ENCODE results near the gene PRSS21. TPM values are rescaled to one million over a fixed set of nuclear protein-coding genes. Genes with fewer than 3 reads are reported as not detected.

Gene PRSS21
- total RNA-seq, 2 experiments from 2014 or later = not detected

GRCh38 chr16:2855536-2855935 lies 38.5 kb downstream of the PRSS21 start:
- Mint-ChIP-seq H3K36me3 (ENCODE audit: low read depth) (no peaks in the 10 kb centered on the region), H3K27me3 (peaks cover 19% of the 10 kb centered on the region), H3K27ac (no peak overlapping the region), H3K4me3 (no peak overlapping the region), H3K9me3 (peaks cover 3% of the 10 kb centered on the region), H3K4me1 (ENCODE audit: low read depth) (peaks cover 5% of the 10 kb centered on the region)
- TF ChIP-seq CTCF (IDR thresholded peaks at IDR 0.05) = no peak
- Histone ChIP-seq H3K4me1 (ENCODE audit: insufficient read depth, low read length) (peaks cover 25% of the 10 kb centered on the region), H3K9me3 (ENCODE audit: control insufficient read depth in 1 of 2, insufficient read depth in 1 of 2, low read length in 2 of 2) (peaks cover 7 to 34% of the 10 kb centered on the region in 2 experiments), H3K27ac (ENCODE audit: low read depth in 1 of 2, low read length in 2 of 2) (no peak overlapping the region), H3K36me3 (ENCODE audit: insufficient read depth, low read length) (no peaks in the 10 kb centered on the region), H3K4me3 (ENCODE audit: low read length) (no peak overlapping the region), H3K27me3 (ENCODE audit: control insufficient read depth in 1 of 2, insufficient read depth in 2 of 2, low read length in 2 of 2) (peaks cover 6 to 7% of the 10 kb centered on the region in 2 experiments)
- DNase-seq = no peak
- CTCF ChIA-PET = interaction anchor here (3.0 kb wide), 1 partner anchor 13 kb away, joined by 14 read pairs; no protein-coding TSS in a partner anchor
- intact Hi-C loops (cut with DNase I, micrococcal nuclease) = no loop called here
- ATAC-seq (ENCODE audit: poor library complexity) = no peak
- POLR2A ChIA-PET = no interaction called here

GRCh38 chr16:2856061-2856670 lies 39.1 kb downstream of the PRSS21 start:
- intact Hi-C loops (cut with DNase I, micrococcal nuclease) = no loop called here
- ChIA-PET CTCF (no interaction called here), POLR2A (no interaction called here)
- ATAC-seq (ENCODE audit: poor library complexity) = peak; percentile 45
- Mint-ChIP-seq H3K36me3 (ENCODE audit: low read depth) (no peaks in the 10 kb centered on the region), H3K27ac (no peak overlapping the region), H3K27me3 (peaks cover 22% of the 10 kb centered on the region), H3K9me3 (peaks cover 3% of the 10 kb centered on the region), H3K4me3 (no peak overlapping the region), H3K4me1 (ENCODE audit: low read depth) (peaks cover 5% of the 10 kb centered on the region)
- TF ChIP-seq CTCF (IDR thresholded peaks at IDR 0.05) = no peak
- DNase-seq = peak in 4 of 14 experiments; percentile 22 to 59 (median 42)
- no peaks in the 10 kb centered on the region for H3K36me3 ChIP-seq (ENCODE audit: insufficient read depth, low read length)
- no peak overlapping the region for H3K27ac ChIP-seq (ENCODE audit: low read depth in 1 of 2, low read length in 2 of 2)
- H3K27me3 ChIP-seq (ENCODE audit: control insufficient read depth in 1 of 2, insufficient read depth in 2 of 2, low read length in 2 of 2) = peaks cover 6 to 7% of the 10 kb centered on the region in 2 experiments
- H3K4me3 ChIP-seq (ENCODE audit: low read length) = no peak overlapping the region
- H3K9me3 ChIP-seq (ENCODE audit: control insufficient read depth in 1 of 2, insufficient read depth in 1 of 2, low read length in 2 of 2) = peaks cover 7 to 41% of the 10 kb centered on the region in 2 experiments
- peaks cover 25% of the 10 kb centered on the region for H3K4me1 ChIP-seq (ENCODE audit: insufficient read depth, low read length)

- H3K27me3 ChIP-seq (ENCODE audit: control insufficient read depth in 1 of 2, insufficient read depth in 2 of 2, low read length in 2 of 2) = peaks cover 6 to 7% of the 10 kb centered on the region in 2 experiments
- intact Hi-C loops (cut with DNase I, micrococcal nuclease) = no loop called here
- no peak overlapping the region for H3K27ac ChIP-seq (ENCODE audit: low read depth in 1 of 2, low read length in 2 of 2)
- peaks cover 27% of the 10 kb centered on the region for H3K27me3 Mint-ChIP-seq
- H3K4me1 ChIP-seq (ENCODE audit: insufficient read depth, low read length) = peaks cover 25% of the 10 kb centered on the region
- peaks cover 7 to 41% of the 10 kb centered on the region in 2 experiments for H3K9me3 ChIP-seq (ENCODE audit: control insufficient read depth in 1 of 2, insufficient read depth in 1 of 2, low read length in 2 of 2)
- ATAC-seq (ENCODE audit: poor library complexity) (no peak), DNase-seq (no peak)
- TF ChIP-seq CTCF (IDR thresholded peaks at IDR 0.05) = no peak
- no peak overlapping the region for H3K27ac Mint-ChIP-seq
- H3K9me3 Mint-ChIP-seq = peaks cover 3% of the 10 kb centered on the region
- no peak overlapping the region for H3K4me3 ChIP-seq (ENCODE audit: low read length)
- no peaks in the 10 kb centered on the region for H3K36me3 Mint-ChIP-seq (ENCODE audit: low read depth)
- H3K36me3 ChIP-seq (ENCODE audit: insufficient read depth, low read length) = no peaks in the 10 kb centered on the region
- ChIA-PET POLR2A (no interaction called here), CTCF (no interaction called here)
- no peak overlapping the region for H3K4me3 Mint-ChIP-seq
- peaks cover 5% of the 10 kb centered on the region for H3K4me1 Mint-ChIP-seq (ENCODE audit: low read depth)
Observed at GRCh38 chr16:2856686-2857450, 39.8 kb downstream of the PRSS21 start.
